Measurements from ENCODE around the gene TMEM95. TPM values are rescaled to one million over a fixed set of nuclear protein-coding genes. Genes with fewer than 3 reads are reported as not detected.

The TMEM95 gene
- total RNA-seq, 1 donor from 2014 or later: not detected

DNA sequence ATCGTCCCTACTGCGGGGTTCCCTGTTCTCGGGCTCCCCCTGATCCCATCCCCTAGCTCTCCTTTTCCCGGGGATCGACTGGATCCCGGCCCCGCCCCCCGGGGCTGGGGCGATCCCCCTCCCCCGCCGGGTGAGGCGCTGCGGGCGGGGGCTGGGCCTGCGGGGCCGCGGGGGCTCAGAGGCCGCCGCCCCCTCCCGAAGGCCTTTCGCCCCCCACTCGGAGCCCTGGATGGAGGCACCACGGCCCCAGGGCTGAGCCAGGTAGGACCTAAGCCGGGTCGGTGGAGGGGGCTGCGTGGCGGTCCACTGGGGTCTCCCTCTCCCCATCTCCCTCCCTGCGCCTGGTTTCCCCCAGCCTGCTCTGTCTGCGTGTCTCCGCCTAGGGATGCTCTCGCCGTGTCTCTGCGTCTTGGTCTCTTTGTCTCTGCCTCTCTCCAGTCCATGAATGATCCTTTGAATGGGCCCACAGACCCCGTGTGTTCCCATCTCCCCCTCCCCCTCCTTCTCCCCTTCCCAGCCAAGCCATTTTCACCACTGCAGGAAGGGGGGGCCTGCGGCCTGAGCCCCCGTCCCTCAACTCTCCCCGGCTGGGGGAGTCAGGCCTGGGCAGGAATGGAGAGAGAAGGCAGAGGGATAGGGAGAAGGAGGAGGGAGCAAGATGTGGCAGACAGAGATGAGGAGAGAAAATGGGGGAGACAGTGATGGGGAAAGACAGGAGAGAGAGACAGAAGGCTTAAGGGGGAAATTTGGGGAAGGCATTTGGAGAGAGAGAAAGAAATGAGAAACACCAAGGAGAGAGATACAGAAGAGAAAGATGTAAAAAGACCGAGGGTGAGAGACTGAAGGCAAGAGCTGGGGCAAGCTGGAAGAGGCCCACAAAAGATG, 50.6 kb downstream of the TMEM95 start:
- no peak for DNase-seq

DNA sequence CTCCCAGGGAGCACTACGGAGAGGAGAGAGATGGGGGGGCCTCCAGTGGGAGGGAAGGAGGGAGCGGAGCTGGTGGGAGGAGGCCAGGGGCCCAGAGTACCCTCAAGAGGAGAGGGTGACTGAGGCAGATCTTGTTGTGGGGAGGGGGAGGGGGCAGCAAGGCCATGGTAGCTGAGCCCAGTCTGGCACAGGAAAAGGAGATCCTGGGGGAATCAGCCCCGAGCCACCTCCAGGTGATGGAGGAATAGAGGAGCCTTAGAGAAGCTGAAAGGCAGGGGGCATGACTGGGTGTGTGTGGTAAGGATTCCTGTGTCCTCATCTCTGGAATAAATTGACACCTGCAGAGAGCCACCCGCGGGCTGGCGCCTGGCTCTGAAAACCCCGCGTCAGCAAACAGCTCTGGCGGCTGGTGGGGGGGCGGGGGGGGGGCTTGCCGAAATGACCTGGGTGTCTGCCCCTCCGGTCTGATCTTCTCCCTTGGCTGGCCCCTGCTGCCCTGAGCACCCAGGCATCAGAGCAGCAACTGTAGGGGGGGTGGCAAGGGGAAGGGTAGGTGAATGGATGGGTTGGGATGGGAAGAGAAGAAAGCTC, 51.4 kb downstream of the TMEM95 start:
- no peak for DNase-seq

Other genes with a start within 250 kb of the TMEM95 start
- not detected in 2 replicates for gene ASGR2, start 240.3 kb upstream of the TMEM95 start, total RNA-seq
- 9.5 and 18.2 TPM in 2 replicates for gene ASGR1, start 175.8 kb upstream of the TMEM95 start, total RNA-seq
- gene DLG4, start 135.3 kb upstream of the TMEM95 start, total RNA-seq: 13.4 and 21.5 TPM in 2 replicates
- 196 and 385 TPM in 2 replicates for gene ACADVL, start 135.2 kb upstream of the TMEM95 start, total RNA-seq
- gene DVL2, start 120.6 kb upstream of the TMEM95 start, total RNA-seq: 32.8 and 45.7 TPM in 2 replicates
- 41.4 and 42.8 TPM in 2 replicates for gene PHF23, start 115.7 kb upstream of the TMEM95 start, total RNA-seq
- 148 and 196 TPM in 2 replicates for gene GABARAP, start 112.7 kb upstream of the TMEM95 start, total RNA-seq
- gene CTDNEP1, start 103.4 kb upstream of the TMEM95 start, total RNA-seq: 25.2 and 56.5 TPM in 2 replicates
- gene ELP5, start 102.9 kb upstream of the TMEM95 start, total RNA-seq: 33.0 and 52.2 TPM in 2 replicates
- 2.4 and 5.3 TPM in 2 replicates for gene CLDN7, start 92.7 kb upstream of the TMEM95 start, total RNA-seq
- gene SLC2A4, start 73.4 kb upstream of the TMEM95 start, total RNA-seq: 0.28 and 0.34 TPM in 2 replicates
- gene YBX2, start 60.5 kb upstream of the TMEM95 start, total RNA-seq: 0.17 TPM in 1 of 2 replicates, not detected in the other
- 416 and 525 TPM in 2 replicates for gene EIF5A, start 47.5 kb upstream of the TMEM95 start, total RNA-seq
- 45.2 and 45.6 TPM in 2 replicates for gene GPS2, start 39.8 kb upstream of the TMEM95 start, total RNA-seq
- gene NEURL4, start 25.8 kb upstream of the TMEM95 start, total RNA-seq: 17.3 and 23.3 TPM in 2 replicates
- not detected in 2 replicates for gene ACAP1, start 18.6 kb upstream of the TMEM95 start, total RNA-seq
- gene KCTD11, start 3.0 kb upstream of the TMEM95 start, total RNA-seq: 2.6 and 3.2 TPM in 2 replicates
- gene TNK1, start 25.9 kb downstream of the TMEM95 start, total RNA-seq: 2.2 and 3.6 TPM in 2 replicates
- 21.3 and 34.1 TPM in 2 replicates for gene PLSCR3, start 39.4 kb downstream of the TMEM95 start, total RNA-seq
- gene TMEM256, start 48.9 kb downstream of the TMEM95 start, total RNA-seq: 59.2 and 112 TPM in 2 replicates
- gene NLGN2, start 52.7 kb downstream of the TMEM95 start, total RNA-seq: 2.7 and 5.5 TPM in 2 replicates
- not detected in 2 replicates for gene SPEM1, start 65.2 kb downstream of the TMEM95 start, total RNA-seq
- gene SPEM2, start 70.5 kb downstream of the TMEM95 start, total RNA-seq: not detected in 2 replicates
- gene SPEM3, start 73.7 kb downstream of the TMEM95 start, total RNA-seq: not detected in 2 replicates
- gene TMEM102, start 80.3 kb downstream of the TMEM95 start, total RNA-seq: 11.3 and 12.9 TPM in 2 replicates
- gene FGF11, start 84.4 kb downstream of the TMEM95 start, total RNA-seq: 0.28 and 0.51 TPM in 2 replicates
- gene CHRNB1, start 89.9 kb downstream of the TMEM95 start, total RNA-seq: 4.6 and 5.8 TPM in 2 replicates
- 10.4 and 16.4 TPM in 2 replicates for gene ZBTB4, start 124.5 kb downstream of the TMEM95 start, total RNA-seq
- gene SLC35G6, start 126.3 kb downstream of the TMEM95 start, total RNA-seq: not detected in 2 replicates
- 81.2 and 139 TPM in 2 replicates for gene POLR2A, start 129.2 kb downstream of the TMEM95 start, total RNA-seq
- 9.2 and 26.1 TPM in 2 replicates for gene TNFSF12, start 193.9 kb downstream of the TMEM95 start, total RNA-seq
- 0.88 and 1.2 TPM in 2 replicates for gene TNFSF13, start 203.6 kb downstream of the TMEM95 start, total RNA-seq
- gene SENP3, start 206.8 kb downstream of the TMEM95 start, total RNA-seq: 79.8 and 89.3 TPM in 2 replicates
- 0.17 and 2.1 TPM in 2 replicates for gene CD68, start 224.5 kb downstream of the TMEM95 start, total RNA-seq
- 113 and 133 TPM in 2 replicates for gene MPDU1, start 228.7 kb downstream of the TMEM95 start, total RNA-seq
- 0.14 and 0.17 TPM in 2 replicates for gene SOX15, start 234.9 kb downstream of the TMEM95 start, total RNA-seq

All from dermis blood vessel endothelial cell (primary cell).